GM06990 (cell line): Measurements from ENCODE around the gene CRYL1.

ENCODE experiments used
- DNase-seq: peaks from one replicate; pipeline ENCODE4 v3.0.0-alpha.2; 2011; ENCODE audit not compliant: insufficient read length; ENCODE audit errors: extremely low read depth
- H3K27me3 ChIP-seq: replicated peaks from 2 replicates; pipeline ENCODE4 v1.6.0; 2011; ENCODE audit warnings: low read length; ENCODE audit not compliant: control insufficient read depth, insufficient read depth
- H3K36me3 ChIP-seq: 2 replicates; pipeline ENCODE4 v1.5.1; 2011; ENCODE audit warnings: low read length; ENCODE audit not compliant: control insufficient read depth, insufficient read depth
- H3K4me3 ChIP-seq: replicated peaks from 2 replicates; pipeline ENCODE4 v1.5.1; 2011; ENCODE audit warnings: low read depth, mild to moderate bottlenecking, control low read depth, low read length
- CTCF ChIP-seq: IDR thresholded peaks from 2 replicates; pipeline ENCODE4 v1.5.1; 2011; ENCODE audit warnings: low read length, control low read depth, mild to moderate bottlenecking, inconsistent platforms; ENCODE audit not compliant: insufficient read depth, poor library complexity, severe bottlenecking

Gene CRYL1

GRCh38 chr13:20489185-20489820 is 36.4 kb downstream of the CRYL1 start:
- no peak for DNase-seq
- Histone ChIP-seq H3K36me3 (no peaks in the 10 kb centered on the region), H3K4me3 (no peak overlapping the region), H3K27me3 (no peaks in the 10 kb centered on the region)
- TF ChIP-seq CTCF, result peak; percentile 63

GRCh38 chr13:20487927-20488326 is 37.7 kb downstream of the CRYL1 start:
- no peaks in the 10 kb centered on the region for H3K27me3 ChIP-seq
- H3K36me3 ChIP-seq, result no peaks in the 10 kb centered on the region
- no peak for TF ChIP-seq CTCF
- H3K4me3 ChIP-seq, result no peak overlapping the region
- no peak for DNase-seq

- no peak for TF ChIP-seq CTCF
- no peak for DNase-seq
- Histone ChIP-seq H3K4me3 (no peak overlapping the region), H3K36me3 (no peaks in the 10 kb centered on the region), H3K27me3 (no peaks in the 10 kb centered on the region)
Measured at GRCh38 chr13:20482787-20483186, 42.9 kb downstream of the CRYL1 start.

GRCh38 chr13:20482275-20482761 is 43.3 kb downstream of the CRYL1 start:
- Histone ChIP-seq H3K36me3 (no peaks in the 10 kb centered on the region), H3K4me3 (no peak overlapping the region), H3K27me3 (no peaks in the 10 kb centered on the region)
- no peak for TF ChIP-seq CTCF
- DNase-seq, result no peak

GRCh38 chr13:20477394-20477793 is 48.3 kb downstream of the CRYL1 start:
- no peak for TF ChIP-seq CTCF
- Histone ChIP-seq H3K27me3 (no peaks in the 10 kb centered on the region), H3K4me3 (no peak overlapping the region), H3K36me3 (no peaks in the 10 kb centered on the region)
- DNase-seq, result no peak
